ENCODE measurements around the gene VAT1L. TPM values are rescaled to one million over a fixed set of nuclear protein-coding genes. Genes with fewer than 3 reads are reported as not detected.

Gene VAT1L
- total and polyA plus RNA-seq, 4 donors = 79.7 to 185 (median 154) TPM

GRCh38 chr16:77822661-77823060 lies 34.3 kb downstream of the VAT1L start:
- Histone ChIP-seq H3K27ac (ENCODE audit: low read depth, low read length) (no peak overlapping the region), H3K36me3 (ENCODE audit: control insufficient read depth, insufficient read depth, low read length) (peaks cover 22% of the 10 kb centered on the region), H3K4me3 (ENCODE audit: low read depth, low read length) (no peak overlapping the region), H3K27me3 (ENCODE audit: control insufficient read depth, insufficient read depth, low read length) (no peaks in the 10 kb centered on the region), H3K4me1 (ENCODE audit: control insufficient read depth, insufficient read depth, low read length) (no peaks in the 10 kb centered on the region), H3K9me3 (ENCODE audit: control insufficient read depth, insufficient read depth, low read length) (no peaks in the 10 kb centered on the region)
- 67% methylated on average over 4 of the region's 5 CpGs for WGBS (ENCODE audit: insufficient coverage)
- DNase-seq (ENCODE audit: low read depth in 4 of 6, low spot score in 6 of 6) = no peak

- H3K9me3 ChIP-seq (ENCODE audit: control insufficient read depth, insufficient read depth, low read length) = no peaks in the 10 kb centered on the region
- DNase-seq (ENCODE audit: low read depth in 4 of 6, low spot score in 6 of 6) = peak in 1 of 6 donors; percentile 22
- WGBS (ENCODE audit: insufficient coverage) = 82% methylated on average over 4 of the region's 4 CpGs
Measured at GRCh38 chr16:77823067-77823466, 34.7 kb downstream of the VAT1L start.

GRCh38 chr16:77825196-77825595 lies 36.8 kb downstream of the VAT1L start:
- 93% methylated on average over 7 of the region's 7 CpGs for WGBS (ENCODE audit: insufficient coverage)

More at GRCh38 chr16:77823067-77823466, 34.7 kb downstream of the VAT1L start:
- no peak overlapping the region for H3K27ac ChIP-seq (ENCODE audit: low read depth, low read length)
- H3K4me1 ChIP-seq (ENCODE audit: control insufficient read depth, insufficient read depth, low read length) = no peaks in the 10 kb centered on the region
- no peak overlapping the region for H3K4me3 ChIP-seq (ENCODE audit: low read depth, low read length)
- no peaks in the 10 kb centered on the region for H3K27me3 ChIP-seq (ENCODE audit: control insufficient read depth, insufficient read depth, low read length)
- peaks cover 22% of the 10 kb centered on the region for H3K36me3 ChIP-seq (ENCODE audit: control insufficient read depth, insufficient read depth, low read length)

GRCh38 chr16:77827032-77827431 lies 38.7 kb downstream of the VAT1L start:
- H3K27ac ChIP-seq (ENCODE audit: low read depth, low read length) = no peak overlapping the region
- H3K4me1 ChIP-seq (ENCODE audit: control insufficient read depth, insufficient read depth, low read length) = no peaks in the 10 kb centered on the region
- peak in 1 of 6 donors; percentile 64 for DNase-seq (ENCODE audit: low read depth in 4 of 6, low spot score in 6 of 6)
- H3K36me3 ChIP-seq (ENCODE audit: control insufficient read depth, insufficient read depth, low read length) = peaks cover 22% of the 10 kb centered on the region
- H3K27me3 ChIP-seq (ENCODE audit: control insufficient read depth, insufficient read depth, low read length) = no peaks in the 10 kb centered on the region
- no CpG with 5 or more reads among the region's 3 CpGs for whole genome bisulfite sequencing (ENCODE audit: insufficient coverage)
- no peaks in the 10 kb centered on the region for H3K9me3 ChIP-seq (ENCODE audit: control insufficient read depth, insufficient read depth, low read length)
- no peak overlapping the region for H3K4me3 ChIP-seq (ENCODE audit: low read depth, low read length)

More at GRCh38 chr16:77825196-77825595, 36.8 kb downstream of the VAT1L start:
- H3K27ac ChIP-seq (ENCODE audit: low read depth, low read length) = no peak overlapping the region
- DNase-seq (ENCODE audit: low read depth in 4 of 6, low spot score in 6 of 6) = no peak
- peaks cover 24% of the 10 kb centered on the region for H3K36me3 ChIP-seq (ENCODE audit: control insufficient read depth, insufficient read depth, low read length)
- no peaks in the 10 kb centered on the region for H3K27me3 ChIP-seq (ENCODE audit: control insufficient read depth, insufficient read depth, low read length)
- no peaks in the 10 kb centered on the region for H3K4me1 ChIP-seq (ENCODE audit: control insufficient read depth, insufficient read depth, low read length)
- H3K9me3 ChIP-seq (ENCODE audit: control insufficient read depth, insufficient read depth, low read length) = no peaks in the 10 kb centered on the region
- no peak overlapping the region for H3K4me3 ChIP-seq (ENCODE audit: low read depth, low read length)

GRCh38 chr16:77833921-77834634 lies 45.7 kb downstream of the VAT1L start:
- DNase-seq (ENCODE audit: low read depth in 4 of 6, low spot score in 6 of 6) = peak in 1 of 6 donors; percentile 23
- Histone ChIP-seq H3K9me3 (ENCODE audit: control insufficient read depth, insufficient read depth, low read length) (no peaks in the 10 kb centered on the region), H3K27me3 (ENCODE audit: control insufficient read depth, insufficient read depth, low read length) (no peaks in the 10 kb centered on the region), H3K36me3 (ENCODE audit: control insufficient read depth, insufficient read depth, low read length) (peaks cover 7% of the 10 kb centered on the region), H3K27ac (ENCODE audit: low read depth, low read length) (peak overlapping the region; percentile 59), H3K4me3 (ENCODE audit: low read depth, low read length) (no peak overlapping the region), H3K4me1 (ENCODE audit: control insufficient read depth, insufficient read depth, low read length) (peaks cover 5% of the 10 kb centered on the region)
- 61% methylated on average over 6 of the region's 10 CpGs for WGBS (ENCODE audit: insufficient coverage)

- H3K4me1 ChIP-seq (ENCODE audit: control insufficient read depth, insufficient read depth, low read length) = peaks cover 5% of the 10 kb centered on the region
- DNase-seq (ENCODE audit: low read depth in 4 of 6, low spot score in 6 of 6) = peak in 1 of 6 donors; percentile 46
- no CpG with 5 or more reads among the region's 6 CpGs for WGBS (ENCODE audit: insufficient coverage)
- H3K27ac ChIP-seq (ENCODE audit: low read depth, low read length) = no peak overlapping the region
- peaks cover 7% of the 10 kb centered on the region for H3K36me3 ChIP-seq (ENCODE audit: control insufficient read depth, insufficient read depth, low read length)
- no peaks in the 10 kb centered on the region for H3K27me3 ChIP-seq (ENCODE audit: control insufficient read depth, insufficient read depth, low read length)
- H3K9me3 ChIP-seq (ENCODE audit: control insufficient read depth, insufficient read depth, low read length) = no peaks in the 10 kb centered on the region
- H3K4me3 ChIP-seq (ENCODE audit: low read depth, low read length) = no peak overlapping the region
Measured at GRCh38 chr16:77834635-77835540, 46.5 kb downstream of the VAT1L start.

GRCh38 chr16:77836801-77837200 lies 48.4 kb downstream of the VAT1L start:
- H3K4me1 ChIP-seq (ENCODE audit: control insufficient read depth, insufficient read depth, low read length) = peaks cover 5% of the 10 kb centered on the region
- WGBS (ENCODE audit: insufficient coverage) = 80% methylated on average over 1 of the region's 5 CpGs
- no peaks in the 10 kb centered on the region for H3K9me3 ChIP-seq (ENCODE audit: control insufficient read depth, insufficient read depth, low read length)
- peaks cover 7% of the 10 kb centered on the region for H3K36me3 ChIP-seq (ENCODE audit: control insufficient read depth, insufficient read depth, low read length)
- no peak overlapping the region for H3K27ac ChIP-seq (ENCODE audit: low read depth, low read length)
- DNase-seq (ENCODE audit: low read depth in 4 of 6, low spot score in 6 of 6) = no peak
- H3K4me3 ChIP-seq (ENCODE audit: low read depth, low read length) = no peak overlapping the region
- H3K27me3 ChIP-seq (ENCODE audit: control insufficient read depth, insufficient read depth, low read length) = no peaks in the 10 kb centered on the region

GRCh38 chr16:77838597-77839255 lies 50.4 kb downstream of the VAT1L start:
- Histone ChIP-seq H3K27me3 (ENCODE audit: control insufficient read depth, insufficient read depth, low read length) (no peaks in the 10 kb centered on the region), H3K4me3 (ENCODE audit: low read depth, low read length) (no peak overlapping the region), H3K36me3 (ENCODE audit: control insufficient read depth, insufficient read depth, low read length) (peaks cover 9% of the 10 kb centered on the region), H3K27ac (ENCODE audit: low read depth, low read length) (no peak overlapping the region), H3K9me3 (ENCODE audit: control insufficient read depth, insufficient read depth, low read length) (no peaks in the 10 kb centered on the region), H3K4me1 (ENCODE audit: control insufficient read depth, insufficient read depth, low read length) (peaks cover 12% of the 10 kb centered on the region)
- no peak for DNase-seq (ENCODE audit: low read depth in 4 of 6, low spot score in 6 of 6)
- WGBS (ENCODE audit: insufficient coverage) = 91% methylated on average over 7 of the region's 7 CpGs

- WGBS (ENCODE audit: insufficient coverage) = 69% methylated on average over 2 of the region's 5 CpGs
- Histone ChIP-seq H3K4me1 (ENCODE audit: control insufficient read depth, insufficient read depth, low read length) (peaks cover 9% of the 10 kb centered on the region), H3K9me3 (ENCODE audit: control insufficient read depth, insufficient read depth, low read length) (no peaks in the 10 kb centered on the region), H3K4me3 (ENCODE audit: low read depth, low read length) (no peak overlapping the region), H3K27me3 (ENCODE audit: control insufficient read depth, insufficient read depth, low read length) (no peaks in the 10 kb centered on the region), H3K36me3 (ENCODE audit: control insufficient read depth, insufficient read depth, low read length) (peaks cover 10% of the 10 kb centered on the region), H3K27ac (ENCODE audit: low read depth, low read length) (no peak overlapping the region)
- DNase-seq (ENCODE audit: low read depth in 4 of 6, low spot score in 6 of 6) = no peak
Measured at GRCh38 chr16:77840093-77840492, 51.7 kb downstream of the VAT1L start.
